ENCODE data around the gene FBXL3. TPM values are rescaled to one million over a fixed set of nuclear protein-coding genes. Genes with fewer than 3 reads are reported as not detected.

Gene FBXL3
- total RNA-seq, 4 donors from 2014 or later = 43.5 to 81.6 (median 51.7) TPM

DNA sequence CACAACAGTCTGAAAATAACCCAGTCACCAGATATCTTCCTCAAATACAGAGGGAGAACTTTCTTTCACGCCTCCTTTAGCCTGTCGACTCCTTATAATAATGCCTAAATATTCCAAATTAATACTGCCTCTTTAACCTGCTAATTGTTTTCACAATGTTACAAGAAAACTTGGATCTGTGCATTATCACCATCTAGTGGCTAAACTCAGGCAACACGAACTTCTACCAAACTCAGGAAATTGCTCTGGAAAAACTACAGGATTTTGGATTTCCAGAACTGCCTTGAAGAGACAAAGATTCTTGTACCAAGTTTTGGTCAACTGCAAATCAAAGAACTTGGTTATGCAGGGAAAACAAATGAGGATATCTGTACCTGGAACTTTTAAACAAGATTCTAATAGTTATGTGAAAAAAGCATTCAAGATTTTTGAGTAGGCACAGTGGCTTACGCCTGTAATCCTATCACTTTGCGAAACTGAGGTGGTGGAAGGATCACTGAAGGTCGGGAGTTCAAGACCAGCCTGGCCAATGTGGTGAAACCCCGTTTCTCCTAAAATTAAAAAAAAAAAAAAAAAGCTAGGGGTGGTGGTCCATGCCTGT is 24.3 kb downstream of the FBXL3 start:
- Histone ChIP-seq H3K4me1 (peaks cover 0 to 66% (median 3%) of the 10 kb centered on the region in 3 donors), H3K27me3 (no peaks in the 10 kb centered on the region), H3K36me3 (peaks cover 0 to 66% (median 0%) of the 10 kb centered on the region in 3 donors), H3K27ac (peak overlapping the region in 1 of 4 donors; percentile 13), H3K9me3 (no peaks in the 10 kb centered on the region), H3K4me3 (no peak overlapping the region)
- no peak for DNase-seq
- intact Hi-C loops (cut with DNase I) = no loop called here
- TF ChIP-seq, protein P1, sequence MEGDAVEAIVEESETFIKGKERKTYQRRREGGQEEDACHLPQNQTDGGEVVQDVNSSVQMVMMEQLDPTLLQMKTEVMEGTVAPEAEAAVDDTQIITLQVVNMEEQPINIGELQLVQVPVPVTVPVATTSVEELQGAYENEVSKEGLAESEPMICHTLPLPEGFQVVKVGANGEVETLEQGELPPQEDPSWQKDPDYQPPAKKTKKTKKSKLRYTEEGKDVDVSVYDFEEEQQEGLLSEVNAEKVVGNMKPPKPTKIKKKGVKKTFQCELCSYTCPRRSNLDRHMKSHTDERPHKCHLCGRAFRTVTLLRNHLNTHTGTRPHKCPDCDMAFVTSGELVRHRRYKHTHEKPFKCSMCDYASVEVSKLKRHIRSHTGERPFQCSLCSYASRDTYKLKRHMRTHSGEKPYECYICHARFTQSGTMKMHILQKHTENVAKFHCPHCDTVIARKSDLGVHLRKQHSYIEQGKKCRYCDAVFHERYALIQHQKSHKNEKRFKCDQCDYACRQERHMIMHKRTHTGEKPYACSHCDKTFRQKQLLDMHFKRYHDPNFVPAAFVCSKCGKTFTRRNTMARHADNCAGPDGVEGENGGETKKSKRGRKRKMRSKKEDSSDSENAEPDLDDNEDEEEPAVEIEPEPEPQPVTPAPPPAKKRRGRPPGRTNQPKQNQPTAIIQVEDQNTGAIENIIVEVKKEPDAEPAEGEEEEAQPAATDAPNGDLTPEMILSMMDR (IDR thresholded peaks at IDR 0.05) = peak in 5 of 6 experiments; percentile 24 to 64 (median 45)
- TF ChIP-seq POLR2A (IDR thresholded peaks at IDR 0.05) = no peak
- 43 to 55% methylated on average over 7 of the region's 7 CpGs for WGBS, 2 donors

DNA sequence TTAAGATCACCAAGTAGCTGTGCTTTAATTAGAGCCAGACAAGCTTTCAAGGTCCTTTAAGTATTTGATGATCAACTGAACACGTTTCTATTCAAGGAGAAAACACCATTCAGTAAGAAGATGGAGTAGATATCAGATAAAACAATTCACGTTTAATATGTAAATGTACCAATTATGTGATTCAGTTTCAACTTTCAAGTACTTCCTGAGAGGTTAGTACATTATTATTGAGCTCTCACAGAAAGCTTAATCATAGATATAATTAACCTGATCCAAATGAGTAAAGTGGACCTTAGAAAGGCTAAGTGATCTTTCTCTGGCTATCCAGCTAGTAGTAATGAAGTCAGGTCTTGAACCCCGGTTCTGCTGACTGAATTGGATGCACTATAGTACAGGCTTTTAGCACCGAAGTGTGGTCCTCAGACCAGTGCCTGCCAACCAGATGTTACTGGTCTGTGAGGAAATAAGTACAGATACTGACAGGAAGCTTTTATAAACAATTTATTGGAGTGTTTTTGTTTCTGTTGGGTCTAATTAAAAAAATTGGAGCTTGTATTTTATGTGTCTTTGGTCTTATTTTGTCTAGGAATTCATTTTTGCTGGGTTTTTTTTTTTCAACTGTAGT is 24.9 kb downstream of the FBXL3 start:
- Histone ChIP-seq H3K9me3 (no peaks in the 10 kb centered on the region), H3K4me1 (peaks cover 0 to 66% (median 3%) of the 10 kb centered on the region in 3 donors), H3K36me3 (peaks cover 0 to 66% (median 0%) of the 10 kb centered on the region in 3 donors), H3K4me3 (no peak overlapping the region), H3K27ac (peak overlapping the region in 1 of 4 donors; percentile 13), H3K27me3 (no peaks in the 10 kb centered on the region)
- DNase-seq = no peak
- intact Hi-C loops (cut with DNase I) = no loop called here
- WGBS, 2 donors = 48 to 50% methylated on average over 4 of the region's 4 CpGs
- TF ChIP-seq, protein P1 (IDR thresholded peaks at IDR 0.05) = no peak
- no peak for TF ChIP-seq POLR2A (IDR thresholded peaks at IDR 0.05)

DNA sequence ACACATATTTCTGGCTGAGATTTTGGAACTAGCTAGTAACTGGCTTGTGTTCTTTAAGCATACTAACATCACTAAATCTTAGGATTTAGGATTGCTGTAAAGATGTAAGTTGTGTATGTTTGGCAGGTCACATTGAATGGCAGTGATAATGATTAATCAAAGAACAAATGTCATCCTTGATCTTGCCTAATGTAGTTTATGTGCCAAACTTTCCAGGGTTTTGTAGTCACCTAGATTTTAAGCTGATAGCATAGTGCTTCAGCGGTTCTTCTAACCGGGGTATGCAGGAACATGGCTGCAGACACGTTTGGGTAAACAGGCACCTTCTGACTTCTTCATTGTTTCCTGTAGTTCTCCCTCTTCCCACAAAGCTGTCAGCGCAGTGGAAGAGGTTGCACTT is 25.4 kb downstream of the FBXL3 start:
- Histone ChIP-seq H3K27me3 (no peaks in the 10 kb centered on the region), H3K4me1 (peaks cover 0 to 65% (median 3%) of the 10 kb centered on the region in 3 donors), H3K4me3 (no peak overlapping the region), H3K9me3 (no peaks in the 10 kb centered on the region), H3K36me3 (peaks cover 0 to 66% (median 4%) of the 10 kb centered on the region in 3 donors), H3K27ac (peak overlapping the region in 1 of 4 donors; percentile 13)
- intact Hi-C loops (cut with DNase I) = no loop called here
- WGBS, 2 donors = 48 to 68% methylated on average over 3 to 4 of the region's 4 CpGs
- no peak for DNase-seq
- TF ChIP-seq, protein P1 (IDR thresholded peaks at IDR 0.05) = no peak
- TF ChIP-seq POLR2A (IDR thresholded peaks at IDR 0.05) = no peak

DNA sequence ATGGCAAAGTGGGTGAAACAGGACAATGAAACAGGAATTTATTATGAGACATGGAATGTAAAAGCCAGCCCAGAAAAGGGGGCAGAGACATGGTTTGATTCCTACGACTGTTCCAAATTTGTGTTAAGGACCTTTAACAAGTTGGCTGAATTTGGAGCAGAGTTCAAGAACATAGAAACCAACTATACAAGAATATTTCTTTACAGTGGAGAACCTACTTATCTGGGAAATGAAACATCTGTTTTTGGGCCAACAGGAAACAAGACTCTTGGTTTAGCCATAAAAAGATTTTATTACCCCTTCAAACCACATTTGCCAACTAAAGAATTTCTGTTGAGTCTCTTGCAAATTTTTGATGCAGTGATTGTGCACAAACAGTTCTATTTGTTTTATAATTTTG is 26.5 kb downstream of the FBXL3 start:
- no peak overlapping the region for H3K4me3 ChIP-seq
- H3K4me1 ChIP-seq = peaks cover 0 to 61% (median 3%) of the 10 kb centered on the region in 3 donors
- peaks cover 0 to 70% (median 5%) of the 10 kb centered on the region in 3 donors for H3K36me3 ChIP-seq
- WGBS, 2 donors = 63 to 78% methylated on average over 1 of the region's 1 CpG
- no peaks in the 10 kb centered on the region for H3K9me3 ChIP-seq
- no peak for DNase-seq
- intact Hi-C loops (cut with DNase I) = no loop called here
- no peaks in the 10 kb centered on the region for H3K27me3 ChIP-seq
- H3K27ac ChIP-seq = no peak overlapping the region
- TF ChIP-seq, protein P1 (IDR thresholded peaks at IDR 0.05) = no peak
- no peak for TF ChIP-seq POLR2A (IDR thresholded peaks at IDR 0.05)

DNA sequence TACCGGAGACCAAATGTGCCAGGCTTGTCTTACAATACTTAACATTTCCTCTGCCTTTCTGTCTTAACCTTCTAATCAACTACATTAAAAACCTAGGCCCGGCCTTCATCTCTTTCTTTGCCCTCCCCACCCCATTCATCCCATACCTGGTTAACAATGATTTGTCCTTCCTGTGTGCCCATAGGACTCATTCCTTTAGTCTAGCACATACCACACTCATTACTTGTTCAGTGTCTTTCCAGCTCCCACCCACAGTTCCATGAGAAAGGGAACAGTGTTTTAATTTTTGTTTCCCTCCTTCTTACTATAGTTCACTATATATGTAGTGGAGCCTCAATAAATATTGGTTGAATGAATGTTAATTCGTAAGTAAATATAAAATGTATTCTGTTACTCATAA is 32.7 kb downstream of the FBXL3 start:
- no peak for DNase-seq
- Histone ChIP-seq H3K27me3 (no peaks in the 10 kb centered on the region), H3K4me3 (no peak overlapping the region), H3K36me3 (peaks cover 0 to 38% (median 5%) of the 10 kb centered on the region in 3 donors), H3K9me3 (no peaks in the 10 kb centered on the region), H3K4me1 (peaks cover 7 to 44% (median 13%) of the 10 kb centered on the region in 3 donors), H3K27ac (no peak overlapping the region)
- intact Hi-C loops (cut with DNase I) = no loop called here
- TF ChIP-seq POLR2A (IDR thresholded peaks at IDR 0.05) = no peak
- TF ChIP-seq, protein P1 (IDR thresholded peaks at IDR 0.05) = no peak
- WGBS, 2 donors = 87 to 99% methylated on average over 3 of the region's 3 CpGs

All from esophagus squamous epithelium (tissue), 5 donors.